HCT116 (cell line): ENCODE data around the gene SRPK3.

Experiments
- ATF3 ChIP-seq: IDR thresholded peaks from 2 replicates; pipeline ENCODE4 v1.6.1; 2012
- CTCF ChIP-seq, 3 experiments: fragments of 200-600 bp in 1 of 3; sonication (generic) in 1 of 3; IDR thresholded peaks in 2 of 3; conservative IDR thresholded peaks in 1 of 3; 2 replicates each; pipeline ENCODE4 v1.5.1; 2012 to 2017; ENCODE audit warnings: low read depth in 2 of 3, low read length in 2 of 3, antibody characterized with exemption in 1 of 3, borderline replicate concordance in 1 of 3, control low read depth in 1 of 3, mild to moderate bottlenecking in 1 of 3, mixed read lengths in 1 of 3, mixed run types in 1 of 3, moderate library complexity in 1 of 3; ENCODE audit not compliant: insufficient read depth in 1 of 3
- EGR1 ChIP-seq: IDR thresholded peaks from 2 replicates; pipeline ENCODE4 v1.6.1; 2012; ENCODE audit warnings: low read depth
- EZH2phosphoT487 ChIP-seq: fragments of 200-600 bp; IDR thresholded peaks from 2 replicates; pipeline ENCODE4 v1.6.1; 2018; ENCODE audit warnings: antibody characterized with exemption, borderline replicate concordance
- JUND ChIP-seq: IDR thresholded peaks from 2 replicates; pipeline ENCODE4 v1.6.1; 2012
- POLR2A ChIP-seq: IDR thresholded peaks from 2 replicates; pipeline ENCODE4 v1.7.0; 2011; ENCODE audit warnings: borderline replicate concordance; ENCODE audit not compliant: insufficient read depth, insufficient read length; ENCODE audit errors: extremely low read depth
- POLR2AphosphoS5 ChIP-seq: IDR thresholded peaks from 2 replicates; pipeline ENCODE4 v1.6.1; 2011; ENCODE audit warnings: mild to moderate bottlenecking, low read depth, low read length, moderate library complexity
- RAD21 ChIP-seq: IDR thresholded peaks from 2 replicates; pipeline ENCODE4 v1.6.1; 2012; ENCODE audit warnings: low read depth, mild to moderate bottlenecking
- SP1 ChIP-seq: IDR thresholded peaks from 2 replicates; pipeline ENCODE4 v1.6.1; 2012; ENCODE audit warnings: low read depth
- YY1 ChIP-seq: IDR thresholded peaks from 2 replicates; pipeline ENCODE4 v1.6.1; 2011; ENCODE audit warnings: low read length, low read depth, moderate library complexity, mild to moderate bottlenecking; ENCODE audit not compliant: insufficient replicate concordance; ENCODE audit errors: extremely low read depth

GRCh38 chrX:153800746-153801145, 19.9 kb downstream of the SRPK3 start:
- TF ChIP-seq POLR2AphosphoS5 (no peak), POLR2A (no peak), CTCF (IDR thresholded peaks at IDR 0.05 in 2 of 3, conservative IDR thresholded peaks at IDR 0.05 in 1 of 3; ENCODE audit: borderline replicate concordance in 1 of 3, insufficient read depth in 1 of 3, low read depth in 2 of 3, low read length in 2 of 3) (no peak), EZH2phosphoT487 (no peak), YY1 (no peak), SP1 (no peak), ATF3 (no peak), RAD21 (no peak), EGR1 (no peak), JUND (no peak)
